HepG2 (cell line): ENCODE data around the gene GDF15. TPM values are rescaled to one million over a fixed set of nuclear protein-coding genes. Genes with fewer than 3 reads are reported as not detected.
A peak's percentile ranks its signal among the peaks of the same experiment; 100 is the strongest.

Source experiments
- CHD4 ChIP-seq: fragments of 200-600 bp; sonication (generic); IDR thresholded peaks from 2 replicates; pipeline ENCODE4 v1.7.0; 2017; ENCODE audit warnings: mild to moderate bottlenecking, low read length, borderline replicate concordance
- FOSL2 ChIP-seq: sonication (generic); formaldehyde crosslinking; IDR thresholded peaks from 2 replicates; pipeline ENCODE4 v1.4.0; 2020; ENCODE audit warnings: missing genetic modification reagents
- GATAD1 ChIP-seq: IDR thresholded peaks from 2 replicates; pipeline ENCODE4 v1.6.1; 2016; ENCODE audit warnings: missing genetic modification reagents, missing compliant biosample characterization
- NFIB ChIP-seq: sonication (generic); formaldehyde crosslinking; IDR thresholded peaks from 2 replicates; pipeline ENCODE4 v1.9.0; 2021; ENCODE audit warnings: missing genetic modification reagents, mild to moderate bottlenecking, borderline replicate concordance
- POLR2AphosphoS5 ChIP-seq: IDR thresholded peaks from 2 replicates; pipeline ENCODE4 v1.6.1; 2012; ENCODE audit warnings: low read depth, low read length
- ZNF616 ChIP-seq: sonication (generic); formaldehyde crosslinking; IDR thresholded peaks from 2 replicates; pipeline ENCODE4 v1.5.0; 2020; ENCODE audit warnings: low read depth, mild to moderate bottlenecking, missing genetic modification reagents
- ZNF713 ChIP-seq: sonication (generic); formaldehyde crosslinking; IDR thresholded peaks from 2 replicates; pipeline ENCODE4 v1.4.0; 2020; ENCODE audit warnings: mild to moderate bottlenecking, missing genetic modification reagents
- ZNF891 ChIP-seq: sonication (generic); formaldehyde crosslinking; IDR thresholded peaks from 2 replicates; pipeline ENCODE4 v1.5.0; 2020; ENCODE audit warnings: mild to moderate bottlenecking, missing genetic modification reagents
- ZSCAN29 ChIP-seq: sonication (generic); formaldehyde crosslinking; conservative IDR thresholded peaks from 2 replicates; pipeline ENCODE4 v1.4.0; 2020; ENCODE audit warnings: mild to moderate bottlenecking, missing genetic modification reagents
- ZSCAN9 ChIP-seq: IDR thresholded peaks from 2 replicates; pipeline ENCODE4 v1.6.1; 2016; ENCODE audit warnings: borderline replicate concordance
- polyA plus RNA-seq, 8 experiments: library from polyadenylated mRNA; depleted of rRNA in 3 of 8; stranded (reverse) in 7 of 8; unstranded in 1 of 8; fragments of >200 nt; fragmentation: Illumina TruSeq in 4 of 8; extraction: Trizol in 4 of 8; gene quantifications; 2 replicates each; pipeline versions ENCODE4 v1.2.1 to v1.2.3, GENCODE V29; 2011 to 2016; ENCODE audit warnings: low read depth in 4 of 8, missing spikeins in 1 of 8, mixed read lengths in 1 of 8; ENCODE audit not compliant: insufficient read depth in 1 of 8
- total RNA-seq, 5 experiments: library from RNA; depleted of rRNA; stranded (reverse); fragments of >200 nt; fragmentation: Illumina TruSeq; extraction: Trizol; gene quantifications; 2 replicates each; pipeline ENCODE4 v1.2.3, GENCODE V29; 2016; ENCODE audit warnings: low read depth in 1 of 5
- TF ChIP-seq, protein P1 (sequence below): sonication (generic); formaldehyde crosslinking; IDR thresholded peaks from 2 replicates; pipeline ENCODE4 v1.4.0; 2020; ENCODE audit warnings: missing genetic modification reagents, mild to moderate bottlenecking, borderline replicate concordance
- TF ChIP-seq, protein P2 (sequence below): sonication (generic); formaldehyde crosslinking; IDR thresholded peaks from 2 replicates; pipeline ENCODE4 v1.4.0; 2020; ENCODE audit warnings: missing genetic modification reagents, low read depth, mild to moderate bottlenecking, borderline replicate concordance
- TF ChIP-seq, protein P3 (sequence below): sonication (generic); formaldehyde crosslinking; IDR thresholded peaks from 2 replicates; pipeline ENCODE4 v1.5.1; 2020; ENCODE audit warnings: missing genetic modification reagents, mild to moderate bottlenecking, borderline replicate concordance
- TF ChIP-seq, protein P4 (sequence below): sonication (generic); formaldehyde crosslinking; IDR thresholded peaks from 2 replicates; pipeline ENCODE4 v1.5.0; 2020; ENCODE audit warnings: missing genetic modification reagents
- TF ChIP-seq, protein P5 (sequence below): sonication (generic); formaldehyde crosslinking; conservative IDR thresholded peaks from 2 replicates; pipeline ENCODE4 v1.4.0; 2020; ENCODE audit warnings: missing genetic modification reagents

Gene GDF15
- total and polyA plus RNA-seq, 2 of the 13 experiments (the other 11 are each of a cell fraction or from before 2014, with no cell fraction given): 146 to 422 TPM

DNA sequence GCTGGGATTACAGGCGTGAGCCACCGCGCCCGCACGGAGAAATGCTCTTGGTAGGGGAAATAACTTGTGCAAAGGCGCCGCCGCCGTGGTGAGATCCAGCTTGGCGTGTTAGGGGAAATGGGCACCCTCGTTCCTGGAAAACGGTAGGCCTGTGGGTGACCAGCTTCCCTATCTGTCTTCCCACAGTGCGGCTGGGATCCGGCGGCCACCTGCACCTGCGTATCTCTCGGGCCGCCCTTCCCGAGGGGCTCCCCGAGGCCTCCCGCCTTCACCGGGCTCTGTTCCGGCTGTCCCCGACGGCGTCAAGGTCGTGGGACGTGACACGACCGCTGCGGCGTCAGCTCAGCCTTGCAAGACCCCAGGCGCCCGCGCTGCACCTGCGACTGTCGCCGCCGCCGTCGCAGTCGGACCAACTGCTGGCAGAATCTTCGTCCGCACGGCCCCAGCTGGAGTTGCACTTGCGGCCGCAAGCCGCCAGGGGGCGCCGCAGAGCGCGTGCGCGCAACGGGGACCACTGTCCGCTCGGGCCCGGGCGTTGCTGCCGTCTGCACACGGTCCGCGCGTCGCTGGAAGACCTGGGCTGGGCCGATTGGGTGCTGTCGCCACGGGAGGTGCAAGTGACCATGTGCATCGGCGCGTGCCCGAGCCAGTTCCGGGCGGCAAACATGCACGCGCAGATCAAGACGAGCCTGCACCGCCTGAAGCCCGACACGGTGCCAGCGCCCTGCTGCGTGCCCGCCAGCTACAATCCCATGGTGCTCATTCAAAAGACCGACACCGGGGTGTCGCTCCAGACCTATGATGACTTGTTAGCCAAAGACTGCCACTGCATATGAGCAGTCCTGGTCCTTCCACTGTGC is 2.4 kb downstream of the GDF15 start (continued):
- TF ChIP-seq ZNF713 (CRISPR knock-in tag) (no peak), ZNF891 (CRISPR knock-in tag) (no peak), NFIB (CRISPR knock-in tag) (no peak), FOSL2 (CRISPR knock-in tag) (peak; percentile 47; the same call in 1 of the 2 replicates), GATAD1 (CRISPR knock-in tag) (peak; percentile 54; the same call in 1 of the 2 replicates), ZNF616 (CRISPR knock-in tag) (0 out of 2 replicates have a peak, but pooled peaks have one; percentile 49), CHD4 (0 out of 2 replicates have a peak, but pooled peaks have one; percentile 68), ZSCAN9 (CRISPR knock-in tag) (no peak), POLR2AphosphoS5 (no peak), ZSCAN29 (CRISPR knock-in tag) (peak; percentile 73; the same call in 1 of the 2 replicates)
- TF ChIP-seq, protein P1, sequence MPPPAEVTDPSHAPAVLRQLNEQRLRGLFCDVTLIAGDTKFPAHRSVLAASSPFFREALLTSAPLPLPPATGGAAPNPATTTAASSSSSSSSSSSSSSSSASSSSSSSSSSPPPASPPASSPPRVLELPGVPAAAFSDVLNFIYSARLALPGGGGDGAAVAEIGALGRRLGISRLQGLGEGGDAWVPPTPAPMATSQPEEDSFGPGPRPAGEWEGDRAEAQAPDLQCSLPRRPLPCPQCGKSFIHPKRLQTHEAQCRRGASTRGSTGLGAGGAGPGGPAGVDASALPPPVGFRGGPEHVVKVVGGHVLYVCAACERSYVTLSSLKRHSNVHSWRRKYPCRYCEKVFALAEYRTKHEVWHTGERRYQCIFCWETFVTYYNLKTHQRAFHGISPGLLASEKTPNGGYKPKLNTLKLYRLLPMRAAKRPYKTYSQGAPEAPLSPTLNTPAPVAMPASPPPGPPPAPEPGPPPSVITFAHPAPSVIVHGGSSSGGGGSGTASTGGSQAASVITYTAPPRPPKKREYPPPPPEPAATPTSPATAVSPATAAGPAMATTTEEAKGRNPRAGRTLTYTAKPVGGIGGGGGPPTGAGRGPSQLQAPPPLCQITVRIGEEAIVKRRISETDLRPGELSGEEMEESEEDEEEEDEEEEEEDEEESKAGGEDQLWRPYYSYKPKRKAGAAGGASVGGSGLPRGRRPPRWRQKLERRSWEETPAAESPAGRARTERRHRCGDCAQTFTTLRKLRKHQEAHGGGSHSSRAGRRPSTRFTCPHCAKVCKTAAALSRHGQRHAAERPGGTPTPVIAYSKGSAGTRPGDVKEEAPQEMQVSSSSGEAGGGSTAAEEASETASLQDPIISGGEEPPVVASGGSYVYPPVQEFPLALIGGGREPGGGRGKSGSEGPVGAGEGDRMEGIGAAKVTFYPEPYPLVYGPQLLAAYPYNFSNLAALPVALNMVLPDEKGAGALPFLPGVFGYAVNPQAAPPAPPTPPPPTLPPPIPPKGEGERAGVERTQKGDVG: peak; percentile 80; the same call in 1 of the 2 replicates
- TF ChIP-seq, protein P2, sequence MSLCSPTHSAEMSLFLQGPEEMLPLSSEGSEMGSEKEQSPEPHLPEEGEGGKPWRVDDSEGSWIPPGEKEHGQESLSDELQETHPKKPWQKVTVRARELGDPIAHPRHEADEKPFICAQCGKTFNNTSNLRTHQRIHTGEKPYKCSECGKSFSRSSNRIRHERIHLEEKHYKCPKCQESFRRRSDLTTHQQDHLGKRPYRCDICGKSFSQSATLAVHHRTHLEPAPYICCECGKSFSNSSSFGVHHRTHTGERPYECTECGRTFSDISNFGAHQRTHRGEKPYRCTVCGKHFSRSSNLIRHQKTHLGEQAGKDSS: peak; percentile 77; the same call in 1 of the 2 replicates
- TF ChIP-seq, protein P3, sequence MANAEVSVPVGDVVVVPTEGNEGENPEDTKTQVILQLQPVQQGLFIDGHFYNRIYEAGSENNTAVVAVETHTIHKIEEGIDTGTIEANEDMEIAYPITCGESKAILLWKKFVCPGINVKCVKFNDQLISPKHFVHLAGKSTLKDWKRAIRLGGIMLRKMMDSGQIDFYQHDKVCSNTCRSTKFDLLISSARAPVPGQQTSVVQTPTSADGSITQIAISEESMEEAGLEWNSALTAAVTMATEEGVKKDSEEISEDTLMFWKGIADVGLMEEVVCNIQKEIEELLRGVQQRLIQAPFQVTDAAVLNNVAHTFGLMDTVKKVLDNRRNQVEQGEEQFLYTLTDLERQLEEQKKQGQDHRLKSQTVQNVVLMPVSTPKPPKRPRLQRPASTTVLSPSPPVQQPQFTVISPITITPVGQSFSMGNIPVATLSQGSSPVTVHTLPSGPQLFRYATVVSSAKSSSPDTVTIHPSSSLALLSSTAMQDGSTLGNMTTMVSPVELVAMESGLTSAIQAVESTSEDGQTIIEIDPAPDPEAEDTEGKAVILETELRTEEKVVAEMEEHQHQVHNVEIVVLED (CRISPR knock-in tag): peak; percentile 76
- TF ChIP-seq, protein P4, sequence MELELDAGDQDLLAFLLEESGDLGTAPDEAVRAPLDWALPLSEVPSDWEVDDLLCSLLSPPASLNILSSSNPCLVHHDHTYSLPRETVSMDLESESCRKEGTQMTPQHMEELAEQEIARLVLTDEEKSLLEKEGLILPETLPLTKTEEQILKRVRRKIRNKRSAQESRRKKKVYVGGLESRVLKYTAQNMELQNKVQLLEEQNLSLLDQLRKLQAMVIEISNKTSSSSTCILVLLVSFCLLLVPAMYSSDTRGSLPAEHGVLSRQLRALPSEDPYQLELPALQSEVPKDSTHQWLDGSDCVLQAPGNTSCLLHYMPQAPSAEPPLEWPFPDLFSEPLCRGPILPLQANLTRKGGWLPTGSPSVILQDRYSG (CRISPR knock-in tag): 0 out of 2 replicates have a peak, but pooled peaks have one; percentile 88
- TF ChIP-seq, protein P5, sequence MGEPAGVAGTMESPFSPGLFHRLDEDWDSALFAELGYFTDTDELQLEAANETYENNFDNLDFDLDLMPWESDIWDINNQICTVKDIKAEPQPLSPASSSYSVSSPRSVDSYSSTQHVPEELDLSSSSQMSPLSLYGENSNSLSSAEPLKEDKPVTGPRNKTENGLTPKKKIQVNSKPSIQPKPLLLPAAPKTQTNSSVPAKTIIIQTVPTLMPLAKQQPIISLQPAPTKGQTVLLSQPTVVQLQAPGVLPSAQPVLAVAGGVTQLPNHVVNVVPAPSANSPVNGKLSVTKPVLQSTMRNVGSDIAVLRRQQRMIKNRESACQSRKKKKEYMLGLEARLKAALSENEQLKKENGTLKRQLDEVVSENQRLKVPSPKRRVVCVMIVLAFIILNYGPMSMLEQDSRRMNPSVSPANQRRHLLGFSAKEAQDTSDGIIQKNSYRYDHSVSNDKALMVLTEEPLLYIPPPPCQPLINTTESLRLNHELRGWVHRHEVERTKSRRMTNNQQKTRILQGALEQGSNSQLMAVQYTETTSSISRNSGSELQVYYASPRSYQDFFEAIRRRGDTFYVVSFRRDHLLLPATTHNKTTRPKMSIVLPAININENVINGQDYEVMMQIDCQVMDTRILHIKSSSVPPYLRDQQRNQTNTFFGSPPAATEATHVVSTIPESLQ (CRISPR knock-in tag): no peak
